ENCODE data around the gene CCDC78.

The CCDC78 gene

GRCh38 chr16:694187-694862, 31.9 kb downstream of the CCDC78 start:
- peaks cover 69% of the 10 kb centered on the region for H3K27me3 ChIP-seq (replicated peaks; ENCODE audit: insufficient read depth, low read length)
- H3K4me2 ChIP-seq (ENCODE audit: low read depth, low read length): no peak overlapping the region
- DNase-seq: no peak
- no peaks in the 10 kb centered on the region for H3K9me3 ChIP-seq (replicated peaks; ENCODE audit: insufficient read depth, low read length)
- no peak overlapping the region for H2AFZ ChIP-seq (ENCODE audit: low read length)
- H3K27ac ChIP-seq (ENCODE audit: low read length): no peak overlapping the region
- H3F3A ChIP-seq (ENCODE audit: insufficient read depth, low read length): no peaks in the 10 kb centered on the region
- no peaks in the 10 kb centered on the region for H4K20me1 ChIP-seq (ENCODE audit: insufficient read depth, low read length)
- no peaks in the 10 kb centered on the region for H3K9me2 ChIP-seq (replicated peaks; ENCODE audit: insufficient read depth, low read length)
- H3K4me1 ChIP-seq (ENCODE audit: low read length): peaks cover 4% of the 10 kb centered on the region
- no peak overlapping the region for H3K4me3 ChIP-seq (ENCODE audit: low read length)
- H3K36me3 ChIP-seq (replicated peaks; ENCODE audit: insufficient read depth, low read length): no peaks in the 10 kb centered on the region
- TF ChIP-seq EZH2 (optimal IDR thresholded peaks at IDR 0.05; ENCODE audit: low read depth, low read length) (no peak), EZH2phosphoT487 (IDR thresholded peaks at IDR 0.05; ENCODE audit: low read length) (no peak), CTCF (IDR thresholded peaks at IDR 0.05; ENCODE audit: low read length) (no peak)
- peaks cover 6% of the 10 kb centered on the region; the same call in 1 of the 2 replicates for H3K79me2 ChIP-seq (ENCODE audit: low read length)
- no peak overlapping the region for H3K9ac ChIP-seq (ENCODE audit: low read length)

GRCh38 chr16:693766-694165, 32.5 kb downstream of the CCDC78 start:
- no peak overlapping the region for H2AFZ ChIP-seq (ENCODE audit: low read length)
- TF ChIP-seq EZH2phosphoT487 (IDR thresholded peaks at IDR 0.05; ENCODE audit: low read length) (no peak), EZH2 (optimal IDR thresholded peaks at IDR 0.05; ENCODE audit: low read depth, low read length) (no peak), CTCF (IDR thresholded peaks at IDR 0.05; ENCODE audit: low read length) (no peak)
- H3K27ac ChIP-seq (ENCODE audit: low read length): no peak overlapping the region
- H3K27me3 ChIP-seq (replicated peaks; ENCODE audit: insufficient read depth, low read length): peaks cover 63% of the 10 kb centered on the region
- H4K20me1 ChIP-seq (ENCODE audit: insufficient read depth, low read length): no peaks in the 10 kb centered on the region
- no peaks in the 10 kb centered on the region for H3K9me2 ChIP-seq (replicated peaks; ENCODE audit: insufficient read depth, low read length)
- no peak for DNase-seq
- H3K9ac ChIP-seq (ENCODE audit: low read length): no peak overlapping the region
- H3K79me2 ChIP-seq (ENCODE audit: low read length): peaks cover 11% of the 10 kb centered on the region
- H3K4me1 ChIP-seq (ENCODE audit: low read length): peaks cover 5% of the 10 kb centered on the region
- no peaks in the 10 kb centered on the region for H3K9me3 ChIP-seq (replicated peaks; ENCODE audit: insufficient read depth, low read length)
- no peak overlapping the region for H3K4me2 ChIP-seq (ENCODE audit: low read depth, low read length)
- no peak overlapping the region for H3K4me3 ChIP-seq (ENCODE audit: low read length)
- no peaks in the 10 kb centered on the region for H3K36me3 ChIP-seq (replicated peaks; ENCODE audit: insufficient read depth, low read length)
- H3F3A ChIP-seq (ENCODE audit: insufficient read depth, low read length): no peaks in the 10 kb centered on the region

GRCh38 chr16:693364-693763, 32.9 kb downstream of the CCDC78 start:
- no peak overlapping the region for H3K27ac ChIP-seq (ENCODE audit: low read length)
- H3K27me3 ChIP-seq (replicated peaks; ENCODE audit: insufficient read depth, low read length): peaks cover 62% of the 10 kb centered on the region
- no peak overlapping the region for H3K4me3 ChIP-seq (ENCODE audit: low read length)

More at GRCh38 chr16:693364-693763, 32.9 kb downstream of the CCDC78 start:
- Histone ChIP-seq H3K9me3 (replicated peaks; ENCODE audit: insufficient read depth, low read length) (no peaks in the 10 kb centered on the region), H3K4me1 (ENCODE audit: low read length) (peaks cover 5% of the 10 kb centered on the region), H3K9me2 (replicated peaks; ENCODE audit: insufficient read depth, low read length) (no peaks in the 10 kb centered on the region), H2AFZ (ENCODE audit: low read length) (no peak overlapping the region), H3K4me2 (ENCODE audit: low read depth, low read length) (no peak overlapping the region), H3K9ac (ENCODE audit: low read length) (no peak overlapping the region), H3F3A (ENCODE audit: insufficient read depth, low read length) (no peaks in the 10 kb centered on the region), H3K79me2 (ENCODE audit: low read length) (peaks cover 14% of the 10 kb centered on the region), H3K36me3 (replicated peaks; ENCODE audit: insufficient read depth, low read length) (no peaks in the 10 kb centered on the region), H4K20me1 (ENCODE audit: insufficient read depth, low read length) (no peaks in the 10 kb centered on the region)
- TF ChIP-seq EZH2phosphoT487 (IDR thresholded peaks at IDR 0.05; ENCODE audit: low read length): no peak
- TF ChIP-seq CTCF (IDR thresholded peaks at IDR 0.05; ENCODE audit: low read length): no peak
- no peak for TF ChIP-seq EZH2 (optimal IDR thresholded peaks at IDR 0.05; ENCODE audit: low read depth, low read length)
- DNase-seq: no peak
